ENCODE results near the gene GALNT3.

DNA sequence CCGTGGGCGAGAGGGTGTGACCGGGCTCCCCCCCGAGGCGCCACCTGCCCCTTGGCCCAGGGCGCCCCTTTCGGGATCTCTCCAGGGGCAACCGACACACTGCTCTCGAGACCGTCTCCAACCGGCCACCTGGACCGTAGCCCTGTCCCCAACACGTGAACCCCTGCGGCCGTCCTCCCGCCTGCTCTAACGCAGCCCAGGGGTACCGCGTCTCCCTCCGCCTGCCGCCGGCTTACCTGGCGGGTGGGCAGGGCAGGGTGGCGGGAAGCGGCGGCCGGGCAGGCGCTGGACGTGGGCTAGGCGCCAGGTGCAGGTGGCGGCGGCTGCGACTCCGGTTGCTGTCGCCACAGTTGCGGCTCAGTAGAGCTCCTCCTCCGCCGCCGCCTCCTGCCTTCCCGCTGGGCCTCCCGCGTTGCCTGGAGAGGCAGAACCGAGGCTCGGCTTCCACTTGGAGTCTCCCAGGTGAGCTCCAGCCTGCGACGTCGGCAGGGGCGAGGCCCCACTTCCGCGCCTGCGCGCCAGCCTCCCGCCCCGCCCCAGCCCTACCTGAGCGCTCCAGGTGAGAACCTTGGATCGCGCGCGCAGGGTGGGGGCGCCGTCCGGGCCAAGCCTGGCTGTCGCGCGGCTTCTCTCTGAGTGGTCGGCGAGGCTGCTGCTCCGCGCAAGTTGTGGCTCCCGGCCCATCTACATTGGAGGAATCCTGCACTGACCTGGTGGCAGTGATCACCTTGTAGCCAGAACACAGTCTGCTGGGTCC, at the start of gene GALNT3:
- TF ChIP-seq, protein P1, sequence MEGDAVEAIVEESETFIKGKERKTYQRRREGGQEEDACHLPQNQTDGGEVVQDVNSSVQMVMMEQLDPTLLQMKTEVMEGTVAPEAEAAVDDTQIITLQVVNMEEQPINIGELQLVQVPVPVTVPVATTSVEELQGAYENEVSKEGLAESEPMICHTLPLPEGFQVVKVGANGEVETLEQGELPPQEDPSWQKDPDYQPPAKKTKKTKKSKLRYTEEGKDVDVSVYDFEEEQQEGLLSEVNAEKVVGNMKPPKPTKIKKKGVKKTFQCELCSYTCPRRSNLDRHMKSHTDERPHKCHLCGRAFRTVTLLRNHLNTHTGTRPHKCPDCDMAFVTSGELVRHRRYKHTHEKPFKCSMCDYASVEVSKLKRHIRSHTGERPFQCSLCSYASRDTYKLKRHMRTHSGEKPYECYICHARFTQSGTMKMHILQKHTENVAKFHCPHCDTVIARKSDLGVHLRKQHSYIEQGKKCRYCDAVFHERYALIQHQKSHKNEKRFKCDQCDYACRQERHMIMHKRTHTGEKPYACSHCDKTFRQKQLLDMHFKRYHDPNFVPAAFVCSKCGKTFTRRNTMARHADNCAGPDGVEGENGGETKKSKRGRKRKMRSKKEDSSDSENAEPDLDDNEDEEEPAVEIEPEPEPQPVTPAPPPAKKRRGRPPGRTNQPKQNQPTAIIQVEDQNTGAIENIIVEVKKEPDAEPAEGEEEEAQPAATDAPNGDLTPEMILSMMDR (IDR thresholded peaks at IDR 0.05), result no peak
- TF ChIP-seq EZH2 (IDR thresholded peaks at IDR 0.05; ENCODE audit: borderline replicate concordance, insufficient read depth, low read depth, low read length, poor library complexity, severe bottlenecking), result no peak

Measured in B cell (primary cell).